ENCODE data around the gene OSMR.

The OSMR gene

GRCh38 chr5:38874948-38875456, 29.2 kb downstream of the OSMR start:
- DNase-seq: no peak

GRCh38 chr5:38878391-38879077, 32.7 kb downstream of the OSMR start:
- DNase-seq: no peak

GRCh38 chr5:38879078-38879460, 33.3 kb downstream of the OSMR start:
- no peak for DNase-seq

GRCh38 chr5:38883842-38884241, 38.0 kb downstream of the OSMR start:
- DNase-seq: no peak

- DNase-seq: no peak
Measured at GRCh38 chr5:38885208-38885607, 39.4 kb downstream of the OSMR start.

- DNase-seq: no peak
Measured at GRCh38 chr5:38888041-38888440, 42.2 kb downstream of the OSMR start.

- no peak for DNase-seq
Measured at GRCh38 chr5:38889424-38889823, 43.6 kb downstream of the OSMR start.

- DNase-seq: no peak
Measured at GRCh38 chr5:38891563-38891962, 45.8 kb downstream of the OSMR start.

- no peak for DNase-seq
Measured at GRCh38 chr5:38892363-38892762, 46.6 kb downstream of the OSMR start.

- no peak for DNase-seq
Measured at GRCh38 chr5:38896760-38897159, 50.9 kb downstream of the OSMR start.

GRCh38 chr5:38899936-38900335, 54.1 kb downstream of the OSMR start:
- no peak for DNase-seq

GRCh38 chr5:38905516-38905915, 59.7 kb downstream of the OSMR start:
- DNase-seq: no peak

GRCh38 chr5:38906503-38906902, 60.7 kb downstream of the OSMR start:
- no peak for DNase-seq

GRCh38 chr5:38911933-38912332, 66.1 kb downstream of the OSMR start:
- DNase-seq: no peak

GRCh38 chr5:38913714-38914113, 67.9 kb downstream of the OSMR start:
- DNase-seq: no peak

GRCh38 chr5:38916802-38917201, 71.0 kb downstream of the OSMR start:
- no peak for DNase-seq

GRCh38 chr5:38921174-38921573, 75.4 kb downstream of the OSMR start:
- no peak for DNase-seq

- peak; percentile 40 for DNase-seq
Measured at GRCh38 chr5:38922199-38922598, 76.4 kb downstream of the OSMR start.

GRCh38 chr5:38923661-38924451, 78.0 kb downstream of the OSMR start:
- DNase-seq: no peak

GRCh38 chr5:38925154-38925925, 79.5 kb downstream of the OSMR start:
- DNase-seq: no peak

- DNase-seq: no peak
Measured at GRCh38 chr5:38926121-38926520, 80.3 kb downstream of the OSMR start.

GRCh38 chr5:38927470-38927869, 81.7 kb downstream of the OSMR start:
- no peak for DNase-seq

- no peak for DNase-seq
Measured at GRCh38 chr5:38929838-38930237, 84.0 kb downstream of the OSMR start.

- no peak for DNase-seq
Measured at GRCh38 chr5:38931731-38932130, 85.9 kb downstream of the OSMR start.

Measured in femur (tissue), 1 donor.